Vagina (tissue), 2 donors: ENCODE data around the gene RFFL. TPM values are rescaled to one million over a fixed set of nuclear protein-coding genes. Genes with fewer than 3 reads are reported as not detected.

Experiments
- DNase-seq, 2 donors: peaks; one replicate each; pipeline ENCODE4 v3.0.0-alpha.2; 2017; ENCODE audit errors: extremely low spot score in 2 of 2
- H3K27ac ChIP-seq: fragments of 200-600 bp; sonication (generic); one replicate; pipeline ENCODE4 v1.5.1; 2019
- H3K27me3 ChIP-seq: fragments of 200-600 bp; sonication (generic); one replicate; pipeline ENCODE4 v1.5.1; 2019
- H3K36me3 ChIP-seq, 2 donors: fragments of 200-600 bp; sonication (generic); one replicate each; pipeline ENCODE4 v1.5.1; 2017 to 2019
- H3K4me1 ChIP-seq: fragments of 200-600 bp; sonication (generic); one replicate; pipeline ENCODE4 v1.5.1; 2019
- H3K4me3 ChIP-seq, 2 donors: fragments of 200-600 bp; sonication (generic); 1 replicate in 1 of 2; 2 replicates in 1 of 2; pipeline ENCODE4 v1.5.1; 2016 to 2019
- H3K9me3 ChIP-seq: fragments of 200-600 bp; sonication (generic); one replicate; pipeline ENCODE4 v1.5.1; 2019
- POLR2A ChIP-seq, 2 donors: fragments of 450-650 bp; IDR thresholded peaks; one replicate each; pipeline ENCODE4 v1.6.1; 2017; ENCODE audit warnings: antibody characterized with exemption in 2 of 2, mild to moderate bottlenecking in 2 of 2, moderate library complexity in 2 of 2
- POLR2AphosphoS5 ChIP-seq, 2 donors: sonication (generic); formaldehyde crosslinking; IDR thresholded peaks; one replicate each; pipeline ENCODE4 v1.9.0; 2017; ENCODE audit warnings: antibody characterized with exemption in 2 of 2, mild to moderate bottlenecking in 2 of 2, low read depth in 1 of 2; ENCODE audit not compliant: insufficient read depth in 1 of 2
- intact Hi-C: fragments of 100-400 bp; cut with DNase I; formaldehyde crosslinking; loops from one replicate; pipeline ENCODE4 v1.15.1; 2023
- total RNA-seq: library from RNA; depleted of rRNA; stranded (reverse); fragments of >200 nt; gene quantifications from one replicate; pipeline ENCODE4 v1.2.3, GENCODE V29; 2016
- TF ChIP-seq, protein P1 (sequence below), 3 experiments: fragments of 450-650 bp in 2 of 3; fragments of 200-600 bp in 1 of 3; sonication (generic) in 1 of 3; IDR thresholded peaks; one replicate each; pipeline ENCODE4 v1.5.1; 2017 to 2019; ENCODE audit warnings: antibody characterized with exemption in 3 of 3, mild to moderate bottlenecking in 2 of 3, moderate library complexity in 2 of 3

The RFFL gene
- total RNA-seq, 1 donor from 2014 or later: 25.3 TPM

DNA sequence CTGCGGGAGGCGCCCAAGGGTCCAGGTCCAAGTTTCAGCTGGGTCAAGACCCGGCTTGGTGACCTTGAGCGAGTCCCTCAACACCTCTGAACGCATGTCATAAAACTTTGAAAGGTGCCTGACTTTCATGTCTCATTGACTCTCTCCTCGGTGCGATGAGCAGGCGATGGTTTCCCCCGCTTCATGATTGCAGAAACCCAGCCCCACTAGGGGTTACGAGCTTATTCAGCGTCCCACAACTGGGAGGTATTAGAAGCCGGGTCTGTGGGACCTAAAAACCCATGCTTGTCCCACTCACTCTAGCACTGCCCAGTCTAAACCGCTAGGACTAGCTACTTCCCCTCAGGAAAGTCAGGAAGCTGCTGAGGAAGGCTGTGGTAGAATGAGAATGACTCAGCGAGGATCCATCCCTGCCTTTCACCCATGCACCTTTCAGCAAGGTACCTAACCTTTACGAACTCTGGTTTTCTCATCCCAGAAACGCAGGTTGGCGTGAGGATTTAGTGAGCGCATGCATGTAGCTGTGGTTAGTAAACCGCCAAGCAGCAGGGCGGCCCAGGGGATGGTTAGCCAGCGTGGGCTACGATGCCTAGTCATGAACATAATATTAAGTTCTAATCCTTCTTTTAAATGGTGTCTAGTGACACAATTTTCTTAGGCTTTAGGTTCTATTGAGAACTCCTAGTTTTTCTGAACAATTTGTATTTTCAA, 26.2 kb upstream of the RFFL start:
- H3K9me3 ChIP-seq: no peaks in the 10 kb centered on the region
- no peak for TF ChIP-seq POLR2AphosphoS5 (IDR thresholded peaks at IDR 0.05; ENCODE audit: insufficient read depth in 1 of 2, low read depth in 1 of 2)
- no peaks in the 10 kb centered on the region for H3K27me3 ChIP-seq
- H3K36me3 ChIP-seq: no peaks in the 10 kb centered on the region
- H3K27ac ChIP-seq: peak overlapping the region; percentile 97
- intact Hi-C loops: loop anchor here (5.0 to 10.0 kb wide), 2 partner anchors 65 to 127 kb away; partner anchors contain the start of genes CCT6B and ZNF830
- H3K4me3 ChIP-seq: peak overlapping the region; percentile 94 to 96
- H3K4me1 ChIP-seq: peaks cover 33% of the 10 kb centered on the region
- no peak for DNase-seq

DNA sequence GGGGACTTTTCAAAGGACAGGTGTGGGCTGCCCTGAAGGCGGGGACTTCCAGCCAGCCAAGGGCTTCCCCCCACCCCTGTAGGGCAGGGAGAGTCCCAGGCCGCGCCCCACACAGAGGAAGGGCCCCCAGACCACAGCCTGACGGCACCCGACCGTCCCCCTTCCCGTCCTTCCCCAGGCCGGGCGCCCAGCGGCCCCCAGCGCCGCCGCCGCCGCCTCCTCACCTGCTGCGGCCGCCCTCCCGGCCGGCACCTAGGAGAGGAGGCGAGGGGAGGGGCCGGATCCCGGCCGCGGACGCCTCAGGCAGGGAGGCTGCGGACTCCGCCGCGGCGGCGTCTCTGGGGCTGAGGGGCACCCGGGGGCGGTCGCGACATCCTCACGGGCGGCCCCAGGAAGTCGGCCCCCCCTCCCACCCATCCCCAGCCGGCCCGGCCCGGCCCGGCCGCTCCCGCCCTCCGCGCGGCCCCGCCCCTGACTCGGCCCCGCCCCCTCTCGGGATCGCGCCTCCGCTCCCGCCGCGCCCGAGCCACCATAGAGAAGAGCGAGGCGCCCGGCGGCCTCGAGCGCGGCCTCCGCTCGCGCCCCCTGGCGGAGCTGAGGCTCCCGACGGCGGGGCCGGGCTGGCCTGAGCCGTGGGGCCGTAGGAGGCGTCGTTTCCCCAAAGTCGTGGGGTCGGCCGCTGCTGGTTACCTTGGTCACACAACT, 25.5 kb upstream of the RFFL start:
- no peaks in the 10 kb centered on the region for H3K27me3 ChIP-seq
- H3K4me3 ChIP-seq: peak overlapping the region; percentile 94 to 96
- intact Hi-C loops: loop anchor here (5.0 to 10.0 kb wide), 2 partner anchors 64 to 127 kb away; partner anchors contain the start of genes CCT6B and ZNF830
- H3K27ac ChIP-seq: peak overlapping the region; percentile 97
- no peaks in the 10 kb centered on the region for H3K9me3 ChIP-seq
- TF ChIP-seq, protein P1, sequence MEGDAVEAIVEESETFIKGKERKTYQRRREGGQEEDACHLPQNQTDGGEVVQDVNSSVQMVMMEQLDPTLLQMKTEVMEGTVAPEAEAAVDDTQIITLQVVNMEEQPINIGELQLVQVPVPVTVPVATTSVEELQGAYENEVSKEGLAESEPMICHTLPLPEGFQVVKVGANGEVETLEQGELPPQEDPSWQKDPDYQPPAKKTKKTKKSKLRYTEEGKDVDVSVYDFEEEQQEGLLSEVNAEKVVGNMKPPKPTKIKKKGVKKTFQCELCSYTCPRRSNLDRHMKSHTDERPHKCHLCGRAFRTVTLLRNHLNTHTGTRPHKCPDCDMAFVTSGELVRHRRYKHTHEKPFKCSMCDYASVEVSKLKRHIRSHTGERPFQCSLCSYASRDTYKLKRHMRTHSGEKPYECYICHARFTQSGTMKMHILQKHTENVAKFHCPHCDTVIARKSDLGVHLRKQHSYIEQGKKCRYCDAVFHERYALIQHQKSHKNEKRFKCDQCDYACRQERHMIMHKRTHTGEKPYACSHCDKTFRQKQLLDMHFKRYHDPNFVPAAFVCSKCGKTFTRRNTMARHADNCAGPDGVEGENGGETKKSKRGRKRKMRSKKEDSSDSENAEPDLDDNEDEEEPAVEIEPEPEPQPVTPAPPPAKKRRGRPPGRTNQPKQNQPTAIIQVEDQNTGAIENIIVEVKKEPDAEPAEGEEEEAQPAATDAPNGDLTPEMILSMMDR (IDR thresholded peaks at IDR 0.05): peak; percentile 55 to 78 (median 76)
- TF ChIP-seq POLR2AphosphoS5 (IDR thresholded peaks at IDR 0.05; ENCODE audit: insufficient read depth in 1 of 2, low read depth in 1 of 2): peak in 1 of 2 donors; percentile 26
- TF ChIP-seq POLR2A (IDR thresholded peaks at IDR 0.05): no peak
- H3K4me1 ChIP-seq: peaks cover 35% of the 10 kb centered on the region
- no peaks in the 10 kb centered on the region for H3K36me3 ChIP-seq
- DNase-seq: no peak

DNA sequence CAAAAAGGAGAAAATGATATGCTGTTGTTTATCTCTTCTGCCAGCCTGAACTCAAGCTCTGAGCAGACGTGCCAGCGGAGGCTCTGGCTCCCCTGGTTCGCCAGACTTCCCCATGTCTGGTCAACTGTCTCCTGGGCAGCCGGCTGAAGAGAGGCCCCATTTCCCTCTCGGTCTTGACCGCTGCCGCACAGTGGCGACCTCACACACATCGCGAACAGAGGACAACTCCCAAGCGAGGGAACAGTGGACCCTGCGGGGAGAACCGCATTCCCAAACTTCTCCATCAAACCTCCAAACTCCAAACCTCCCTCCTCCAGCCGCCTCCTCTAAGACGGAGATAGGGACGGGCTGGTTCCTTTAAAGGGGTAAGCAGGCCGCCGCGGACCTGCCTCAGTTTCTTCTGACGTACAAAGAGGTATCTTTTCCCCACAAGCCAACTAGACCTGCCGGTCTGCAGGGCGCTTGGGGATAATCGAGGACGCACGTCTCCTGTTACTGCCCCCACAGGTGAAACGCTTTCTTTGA, 24.9 kb upstream of the RFFL start:
- no peaks in the 10 kb centered on the region for H3K9me3 ChIP-seq
- peak overlapping the region; percentile 94 to 96 for H3K4me3 ChIP-seq
- intact Hi-C loops: loop anchor here (5.0 to 10.0 kb wide), 2 partner anchors 64 to 126 kb away; partner anchors contain the start of genes CCT6B and ZNF830
- H3K36me3 ChIP-seq: no peaks in the 10 kb centered on the region
- H3K4me1 ChIP-seq: peaks cover 35% of the 10 kb centered on the region
- TF ChIP-seq, protein P1 (IDR thresholded peaks at IDR 0.05): no peak
- TF ChIP-seq POLR2AphosphoS5 (IDR thresholded peaks at IDR 0.05; ENCODE audit: insufficient read depth in 1 of 2, low read depth in 1 of 2): peak in 1 of 2 donors; percentile 44
- DNase-seq: peak in 1 of 2 donors; percentile 90
- H3K27me3 ChIP-seq: no peaks in the 10 kb centered on the region
- H3K27ac ChIP-seq: peak overlapping the region; percentile 97

DNA sequence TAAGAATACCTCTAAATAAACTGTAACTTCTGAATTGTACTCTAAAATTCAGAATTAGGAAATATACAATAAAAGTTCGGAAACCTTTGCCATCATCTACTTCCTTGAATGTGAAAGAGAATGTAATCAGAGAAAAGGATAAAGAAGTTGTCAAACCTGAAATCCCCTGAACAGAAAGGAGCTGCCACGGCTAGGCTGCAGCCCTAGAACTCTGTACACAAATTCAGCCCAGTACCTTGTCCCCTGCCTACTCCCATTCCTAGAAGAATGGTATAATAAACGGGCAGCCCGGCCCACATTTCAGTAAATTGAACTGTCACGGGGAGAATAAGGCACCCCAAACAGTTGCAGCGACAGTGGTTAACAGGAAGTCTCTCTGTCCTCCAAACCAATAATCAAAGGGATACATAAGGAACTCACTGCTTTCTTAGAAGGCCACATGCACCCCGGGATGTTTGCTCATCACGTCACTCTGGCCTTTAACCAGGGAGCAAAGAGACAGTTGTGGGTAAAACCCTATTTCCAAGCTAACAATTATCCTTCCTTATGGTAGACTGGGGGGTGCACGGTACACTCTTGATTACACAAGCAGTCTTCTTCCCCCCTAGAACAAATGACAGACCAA, 24.3 kb upstream of the RFFL start:
- Histone ChIP-seq H3K27me3 (no peaks in the 10 kb centered on the region), H3K4me3 (peak overlapping the region; percentile 94 to 96), H3K36me3 (no peaks in the 10 kb centered on the region), H3K9me3 (no peaks in the 10 kb centered on the region), H3K4me1 (peaks cover 35% of the 10 kb centered on the region), H3K27ac (peak overlapping the region; percentile 97)
- TF ChIP-seq, protein P1 (IDR thresholded peaks at IDR 0.05): no peak
- intact Hi-C loops: loop anchor here (5.0 to 10.0 kb wide), 2 partner anchors 63 to 126 kb away; partner anchors contain the start of genes CCT6B and ZNF830
- DNase-seq: no peak

DNA sequence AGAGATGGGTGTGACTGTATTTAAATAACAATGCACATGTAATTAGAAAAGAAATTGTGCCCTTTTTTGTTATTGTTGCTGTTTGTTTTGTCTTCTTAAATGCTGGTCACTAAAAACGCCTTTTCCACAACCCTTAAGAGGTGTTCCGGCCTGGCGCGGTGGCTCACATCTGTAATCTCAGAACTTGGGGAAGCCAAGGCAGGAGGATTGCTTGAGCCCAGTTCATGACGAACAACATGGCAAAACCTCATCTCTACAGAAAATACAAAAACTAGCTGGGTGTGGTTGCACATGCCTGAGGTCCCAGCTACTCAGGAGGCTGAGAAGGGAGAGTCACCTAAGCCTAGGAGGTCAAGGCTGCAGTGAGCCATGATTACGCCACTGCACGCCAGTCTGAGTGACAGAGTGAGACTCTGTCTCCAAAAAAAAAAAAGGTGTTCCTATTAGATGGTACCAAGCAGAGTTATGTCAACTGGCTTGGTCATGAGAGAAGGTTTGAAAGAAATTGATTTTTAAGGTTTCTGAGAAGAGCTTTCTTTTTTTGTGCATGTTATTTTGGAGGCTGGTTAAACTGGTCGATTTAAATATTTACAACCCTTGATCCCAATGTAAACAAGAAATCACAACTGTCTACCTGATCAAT, 23.5 kb upstream of the RFFL start:
- H3K27ac ChIP-seq: peak overlapping the region; percentile 97
- intact Hi-C loops: loop anchor here (5.0 to 10.0 kb wide), 2 partner anchors 62 to 125 kb away; partner anchors contain the start of genes CCT6B and ZNF830
- TF ChIP-seq, protein P1 (IDR thresholded peaks at IDR 0.05): no peak
- TF ChIP-seq POLR2A (IDR thresholded peaks at IDR 0.05): no peak
- no peaks in the 10 kb centered on the region for H3K9me3 ChIP-seq
- DNase-seq: no peak
- H3K36me3 ChIP-seq: no peaks in the 10 kb centered on the region
- no peak overlapping the region for H3K4me3 ChIP-seq
- peaks cover 40% of the 10 kb centered on the region for H3K4me1 ChIP-seq
- H3K27me3 ChIP-seq: no peaks in the 10 kb centered on the region
